Sigmoid colon (tissue), 3 donors: Measurements from ENCODE around the gene AFAP1.

Experiments used
- POLR2A ChIP-seq, 2 donors: fragments of 450-650 bp; IDR thresholded peaks; one replicate each; pipeline ENCODE4 v1.6.1; 2016; ENCODE audit warnings: antibody characterized with exemption in 2 of 2, mild to moderate bottlenecking in 2 of 2, moderate library complexity in 2 of 2
- TF ChIP-seq, protein P1 (sequence below), 4 experiments: fragments of 450-650 bp in 3 of 4; fragments of 200-600 bp in 1 of 4; IDR thresholded peaks; one replicate each; pipeline ENCODE4 v1.5.1; 2016 to 2019; ENCODE audit warnings: antibody characterized with exemption in 4 of 4, mild to moderate bottlenecking in 3 of 4, moderate library complexity in 2 of 4

DNA sequence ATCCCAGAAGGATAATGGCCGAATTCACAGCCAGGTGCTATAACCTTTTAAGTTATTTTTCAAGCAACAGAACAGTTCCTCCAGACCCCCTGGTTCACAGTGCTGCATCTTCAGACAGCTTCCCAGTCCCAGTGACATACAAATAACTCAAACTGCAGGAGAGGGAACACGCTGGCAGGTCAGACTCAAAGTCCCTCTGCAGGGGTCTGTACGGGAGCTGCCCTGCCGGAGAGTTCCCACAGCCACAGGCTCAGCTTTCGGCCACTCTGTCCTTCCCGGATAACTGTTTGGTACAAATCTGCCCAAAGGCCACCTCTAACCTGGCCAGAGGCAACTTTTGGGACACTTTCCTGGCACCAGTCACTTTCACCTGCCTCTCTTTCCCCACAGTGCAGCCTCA lies 230.2 kb downstream of the AFAP1 start:
- TF ChIP-seq, protein P1, sequence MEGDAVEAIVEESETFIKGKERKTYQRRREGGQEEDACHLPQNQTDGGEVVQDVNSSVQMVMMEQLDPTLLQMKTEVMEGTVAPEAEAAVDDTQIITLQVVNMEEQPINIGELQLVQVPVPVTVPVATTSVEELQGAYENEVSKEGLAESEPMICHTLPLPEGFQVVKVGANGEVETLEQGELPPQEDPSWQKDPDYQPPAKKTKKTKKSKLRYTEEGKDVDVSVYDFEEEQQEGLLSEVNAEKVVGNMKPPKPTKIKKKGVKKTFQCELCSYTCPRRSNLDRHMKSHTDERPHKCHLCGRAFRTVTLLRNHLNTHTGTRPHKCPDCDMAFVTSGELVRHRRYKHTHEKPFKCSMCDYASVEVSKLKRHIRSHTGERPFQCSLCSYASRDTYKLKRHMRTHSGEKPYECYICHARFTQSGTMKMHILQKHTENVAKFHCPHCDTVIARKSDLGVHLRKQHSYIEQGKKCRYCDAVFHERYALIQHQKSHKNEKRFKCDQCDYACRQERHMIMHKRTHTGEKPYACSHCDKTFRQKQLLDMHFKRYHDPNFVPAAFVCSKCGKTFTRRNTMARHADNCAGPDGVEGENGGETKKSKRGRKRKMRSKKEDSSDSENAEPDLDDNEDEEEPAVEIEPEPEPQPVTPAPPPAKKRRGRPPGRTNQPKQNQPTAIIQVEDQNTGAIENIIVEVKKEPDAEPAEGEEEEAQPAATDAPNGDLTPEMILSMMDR (IDR thresholded peaks at IDR 0.05): no peak
- TF ChIP-seq POLR2A (IDR thresholded peaks at IDR 0.05): no peak
